NCI-H82 (cell line): Measurements from ENCODE around the gene HSPB8.
A peak's percentile ranks its signal among the peaks of the same experiment; 100 is the strongest.

Source experiments
- DNase-seq: peaks from one replicate; lab custom pipeline; 2025; lab: John Stamatoyannopoulos, UW

HSPB8 gene

DNA sequence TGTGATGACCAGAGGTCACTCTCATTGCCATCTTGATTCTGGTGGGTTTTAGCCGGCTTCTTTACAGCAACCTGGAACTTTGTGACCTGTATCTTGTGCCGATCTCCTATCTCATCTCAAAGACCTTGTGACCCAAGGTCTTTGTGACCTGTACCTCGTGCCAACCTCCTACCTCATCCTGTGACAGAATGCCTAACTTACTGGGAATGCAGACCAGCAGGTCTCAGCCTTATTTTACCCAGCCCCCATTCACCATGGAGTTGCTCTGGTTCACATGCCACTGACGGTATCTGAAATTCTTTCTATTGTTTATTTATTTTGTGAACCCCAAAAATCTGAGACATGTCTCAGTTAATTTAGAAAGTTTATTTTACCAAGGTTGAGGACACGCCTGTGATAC lies 7.4 kb upstream of the HSPB8 start:
- DNase-seq: no peak

- DNase-seq: no peak
Measured at GRCh38 chr12:119171691-119172425, 6.9 kb upstream of the HSPB8 start.

GRCh38 chr12:119175081-119175480 lies 3.6 kb upstream of the HSPB8 start:
- DNase-seq: no peak

- peak; percentile 68 for DNase-seq
Measured at GRCh38 chr12:119176267-119177055, 2.3 kb upstream of the HSPB8 start.

GRCh38 chr12:119177056-119177325 lies 1.7 kb upstream of the HSPB8 start:
- DNase-seq: no peak

GRCh38 chr12:119177724-119178380 lies 879 bp upstream of the HSPB8 start:
- no peak for DNase-seq

DNA sequence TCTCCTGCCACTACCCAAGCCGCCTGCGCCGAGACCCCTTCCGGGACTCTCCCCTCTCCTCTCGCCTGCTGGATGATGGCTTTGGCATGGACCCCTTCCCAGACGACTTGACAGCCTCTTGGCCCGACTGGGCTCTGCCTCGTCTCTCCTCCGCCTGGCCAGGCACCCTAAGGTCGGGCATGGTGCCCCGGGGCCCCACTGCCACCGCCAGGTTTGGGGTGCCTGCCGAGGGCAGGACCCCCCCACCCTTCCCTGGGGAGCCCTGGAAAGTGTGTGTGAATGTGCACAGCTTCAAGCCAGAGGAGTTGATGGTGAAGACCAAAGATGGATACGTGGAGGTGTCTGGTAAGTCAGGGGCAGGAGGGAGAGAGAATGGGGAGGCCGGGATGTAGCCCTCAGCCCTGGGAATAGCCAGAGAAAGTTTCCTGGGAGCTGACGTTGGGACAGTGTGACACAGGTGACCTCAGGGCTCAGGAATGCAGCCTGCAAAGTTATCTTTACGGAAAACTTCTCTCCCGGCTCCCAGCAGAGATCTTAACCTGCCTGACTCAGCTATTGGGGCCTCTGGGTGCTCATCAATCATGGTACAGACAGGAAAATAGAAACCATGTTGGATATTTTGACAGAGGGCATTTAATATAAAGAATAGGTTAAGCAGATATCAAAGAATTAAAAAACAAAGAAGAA lies 747 bp downstream of the HSPB8 start:
- no peak for DNase-seq

- no peak for DNase-seq
Measured at GRCh38 chr12:119180380-119181040, 1.8 kb downstream of the HSPB8 start.

GRCh38 chr12:119181202-119181601 lies 2.5 kb downstream of the HSPB8 start:
- DNase-seq: no peak

- DNase-seq: peak; percentile 16
Measured at GRCh38 chr12:119181944-119182343, 3.2 kb downstream of the HSPB8 start.

DNA sequence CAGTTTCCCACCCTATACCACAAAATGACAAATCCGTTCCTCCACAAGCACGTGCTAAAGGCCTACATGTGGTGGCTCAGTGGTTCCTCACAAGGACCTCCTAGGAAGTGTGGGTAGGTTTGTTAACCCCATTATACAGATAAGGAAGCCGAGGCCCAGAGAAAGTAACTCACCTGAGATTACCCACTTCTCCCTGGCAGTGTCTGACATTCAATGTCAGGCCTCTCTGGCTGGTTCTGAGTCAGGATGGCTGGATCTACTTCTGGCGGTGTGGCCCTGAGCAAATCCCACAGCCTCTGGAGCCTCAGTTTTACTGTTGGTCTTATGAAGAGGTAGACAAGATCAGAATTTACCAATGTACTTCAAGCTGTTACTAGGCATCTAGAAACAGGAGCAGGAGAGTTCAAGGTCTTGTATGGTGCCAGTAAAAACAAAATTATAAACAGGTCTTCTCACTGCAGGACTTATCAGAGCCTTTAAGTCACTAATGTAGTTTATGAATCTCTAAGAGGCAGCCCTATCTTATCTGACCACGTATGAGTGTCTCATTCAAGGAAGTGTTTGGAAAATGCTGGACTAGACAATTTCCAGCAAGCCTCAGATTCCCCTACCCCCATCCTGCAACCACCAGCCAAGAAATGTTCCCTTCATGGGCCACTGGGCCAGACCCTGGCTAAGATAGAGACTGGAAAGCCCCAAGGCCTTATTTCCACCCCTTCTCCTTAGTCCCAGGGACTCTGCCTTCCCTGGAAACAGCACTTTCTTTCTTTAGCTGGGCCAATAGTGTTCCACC lies 4.2 kb downstream of the HSPB8 start:
- DNase-seq: no peak

DNA sequence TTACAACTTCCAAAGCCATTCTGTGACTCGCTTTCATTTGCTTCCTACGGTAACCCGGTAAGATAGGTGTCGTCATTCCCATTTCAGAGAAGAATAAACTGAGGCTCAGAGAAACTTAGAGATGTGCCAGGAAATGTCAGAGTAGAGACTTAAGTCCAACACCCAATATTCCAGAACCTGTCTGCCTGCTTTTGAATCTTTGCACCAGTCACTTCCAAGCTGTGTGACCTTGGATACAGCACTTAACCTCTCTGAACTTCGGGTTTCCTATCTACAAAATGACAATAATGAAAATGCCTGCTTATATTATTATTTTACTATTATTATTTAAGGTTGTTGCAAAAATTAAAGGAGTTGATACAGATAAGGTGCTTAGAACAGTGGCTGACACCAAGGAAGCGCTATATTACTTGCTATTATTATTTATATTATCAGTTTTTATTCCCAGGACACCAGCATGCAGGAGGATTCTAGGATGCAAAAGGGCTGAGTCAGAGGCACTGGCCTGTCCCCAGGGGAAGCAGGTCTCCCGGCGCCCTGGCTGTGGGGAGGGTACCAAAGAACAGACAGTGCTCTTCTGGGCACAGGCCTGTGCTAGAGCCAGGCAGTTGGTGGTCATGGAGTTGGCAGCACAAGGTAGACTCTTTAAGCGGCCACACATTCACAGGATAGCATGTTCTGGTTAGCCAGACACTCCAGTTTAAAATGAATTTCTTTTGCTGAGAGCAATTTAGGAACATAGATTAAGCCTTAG lies 5.4 kb downstream of the HSPB8 start:
- DNase-seq: no peak

- no peak for DNase-seq
Measured at GRCh38 chr12:119195256-119195655, 16.5 kb downstream of the HSPB8 start.

DNA sequence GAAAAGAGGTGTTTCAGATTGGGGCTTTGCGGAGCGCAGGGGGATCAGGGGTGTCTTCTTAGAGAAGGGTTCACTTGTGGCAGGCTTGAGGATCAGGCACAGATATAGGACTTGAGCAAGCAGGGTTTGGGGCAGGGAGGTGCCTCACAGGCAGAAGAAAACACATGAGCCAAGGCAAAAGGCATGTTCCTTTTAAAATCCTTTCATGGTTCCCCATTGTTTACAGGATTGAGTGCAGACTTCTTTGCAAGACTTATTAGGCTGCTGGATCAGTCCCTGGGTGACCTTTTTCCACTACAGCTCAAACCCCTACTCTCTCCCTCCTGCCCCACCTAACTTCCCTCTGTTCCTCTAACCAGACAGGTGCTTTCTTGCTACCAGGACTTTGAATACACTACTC lies 19.7 kb downstream of the HSPB8 start:
- no peak for DNase-seq

GRCh38 chr12:119200601-119201000 lies 21.9 kb downstream of the HSPB8 start:
- DNase-seq: no peak

DNA sequence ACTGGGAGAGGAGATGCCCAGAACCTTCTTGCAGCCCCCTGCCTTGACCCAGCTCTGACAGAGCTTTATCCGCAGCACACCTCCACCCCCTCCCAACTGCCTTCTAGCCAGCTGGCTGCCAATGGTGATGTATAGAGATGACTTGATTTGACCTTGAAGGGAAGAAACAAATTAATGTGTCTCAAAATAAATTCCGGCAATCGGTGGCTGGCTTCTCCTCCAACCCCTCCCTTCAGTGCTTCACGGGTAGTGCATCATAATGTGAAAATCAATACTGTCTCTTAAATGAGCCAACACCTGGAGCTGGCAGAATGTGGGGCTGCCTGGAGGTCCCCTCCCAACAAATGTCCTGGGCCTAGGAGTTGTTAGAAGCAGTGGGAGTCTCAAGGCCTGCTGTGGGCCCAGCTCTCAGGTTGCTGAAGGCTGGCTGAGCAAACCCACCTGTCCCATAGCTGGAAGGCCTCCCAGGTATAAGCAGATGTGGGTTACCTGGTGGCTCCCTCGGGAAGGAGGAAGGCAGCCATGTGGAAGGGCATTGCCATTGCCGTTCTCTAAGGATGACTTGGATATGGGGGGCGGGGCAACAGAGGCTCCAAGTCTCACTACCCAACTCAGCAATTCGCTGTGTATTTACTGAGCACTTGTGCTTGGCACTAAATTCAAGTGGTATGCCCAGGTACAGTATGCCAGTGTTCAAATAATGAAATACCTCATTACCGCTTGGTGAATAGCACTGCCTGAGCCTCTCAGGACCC lies 23.2 kb downstream of the HSPB8 start:
- no peak for DNase-seq

DNA sequence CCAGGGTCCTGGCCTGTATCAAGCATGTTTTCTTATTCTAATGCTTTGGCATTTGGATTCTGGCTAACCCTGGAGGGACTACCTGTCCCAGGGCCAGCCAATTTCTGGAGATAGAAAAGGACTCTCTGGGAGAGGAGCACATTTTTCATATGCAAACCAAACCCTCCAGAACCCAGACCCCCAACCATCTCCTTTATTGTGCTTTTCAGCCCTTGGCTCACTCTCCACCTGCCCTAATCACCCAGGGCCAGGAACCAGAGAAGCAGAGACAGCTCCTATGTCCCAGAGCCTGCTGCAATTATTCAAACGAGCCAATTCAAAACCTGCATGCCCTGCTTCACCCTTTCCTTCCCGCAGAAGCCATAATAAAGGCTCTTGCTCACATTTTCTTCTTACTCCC lies 23.8 kb downstream of the HSPB8 start:
- no peak for DNase-seq

GRCh38 chr12:119204131-119204530 lies 25.4 kb downstream of the HSPB8 start:
- DNase-seq: no peak

DNA sequence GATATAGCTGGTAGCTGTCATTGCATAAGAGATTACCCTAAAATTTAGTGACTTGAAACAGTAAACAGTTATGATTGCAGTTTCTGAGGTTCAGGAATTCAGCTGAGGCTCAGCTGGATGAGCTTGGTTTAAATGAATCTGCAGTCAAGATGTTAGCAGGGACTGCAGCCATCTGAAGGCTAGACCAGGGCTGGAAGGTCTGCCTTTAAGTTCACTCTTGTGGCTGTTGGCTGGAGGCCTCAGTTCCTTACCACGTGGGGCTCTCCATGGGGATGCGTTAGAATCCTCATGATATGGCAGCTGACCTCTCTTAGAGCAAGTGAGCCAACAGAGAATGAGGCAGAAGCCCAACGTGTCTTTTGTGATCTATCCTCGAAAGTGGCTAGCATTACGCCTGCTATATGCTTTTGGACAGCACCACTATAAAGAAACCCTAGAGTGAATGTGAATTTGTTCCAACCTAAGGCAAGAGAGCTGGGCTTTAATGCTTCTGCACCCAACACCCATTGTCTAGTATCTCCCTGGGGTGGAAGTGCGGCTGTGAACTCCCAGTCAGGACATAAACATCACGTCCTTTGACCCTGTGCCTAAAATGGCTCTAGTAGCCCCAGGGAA lies 26.0 kb downstream of the HSPB8 start:
- no peak for DNase-seq
